ENCODE results near the gene ZNF488.

The ZNF488 gene

GRCh38 chr10:47330804-47331203, 53.3 kb downstream of the ZNF488 start:
- no peaks in the 10 kb centered on the region for H3K36me3 ChIP-seq (ENCODE audit: control insufficient read depth in 2 of 2, insufficient read depth in 2 of 2, low read length in 2 of 2)
- H3K4me3 ChIP-seq (ENCODE audit: low read length in 2 of 2) = peak overlapping the region; percentile 13 to 38
- H3K9ac ChIP-seq (ENCODE audit: low read depth in 1 of 2, low read length in 2 of 2) = peak overlapping the region in 1 of 2 donors; percentile 29
- no peaks in the 10 kb centered on the region for H3K27me3 ChIP-seq (ENCODE audit: control insufficient read depth in 2 of 2, insufficient read depth in 2 of 2, low read length in 2 of 2)
- H3K27ac ChIP-seq (ENCODE audit: low read depth in 2 of 2, low read length in 2 of 2) = peak overlapping the region; percentile 72 to 75
- peaks cover 14 to 23% of the 10 kb centered on the region in 2 donors for H3K4me1 ChIP-seq (ENCODE audit: control insufficient read depth in 2 of 2, insufficient read depth in 2 of 2, low read length in 2 of 2)
- no peaks in the 10 kb centered on the region for H3K9me3 ChIP-seq (ENCODE audit: control insufficient read depth in 2 of 2, low read length in 2 of 2)

GRCh38 chr10:47330366-47330765, 53.7 kb downstream of the ZNF488 start:
- H3K36me3 ChIP-seq (ENCODE audit: control insufficient read depth in 2 of 2, insufficient read depth in 2 of 2, low read length in 2 of 2) = no peaks in the 10 kb centered on the region
- peak overlapping the region in 1 of 2 donors; percentile 29 for H3K9ac ChIP-seq (ENCODE audit: low read depth in 1 of 2, low read length in 2 of 2)
- no peaks in the 10 kb centered on the region for H3K9me3 ChIP-seq (ENCODE audit: control insufficient read depth in 2 of 2, low read length in 2 of 2)
- peak overlapping the region; percentile 72 to 75 for H3K27ac ChIP-seq (ENCODE audit: low read depth in 2 of 2, low read length in 2 of 2)
- H3K4me3 ChIP-seq (ENCODE audit: low read length in 2 of 2) = peak overlapping the region; percentile 13 to 38
- H3K27me3 ChIP-seq (ENCODE audit: control insufficient read depth in 2 of 2, insufficient read depth in 2 of 2, low read length in 2 of 2) = no peaks in the 10 kb centered on the region
- peaks cover 14 to 23% of the 10 kb centered on the region in 2 donors for H3K4me1 ChIP-seq (ENCODE audit: control insufficient read depth in 2 of 2, insufficient read depth in 2 of 2, low read length in 2 of 2)

DNA sequence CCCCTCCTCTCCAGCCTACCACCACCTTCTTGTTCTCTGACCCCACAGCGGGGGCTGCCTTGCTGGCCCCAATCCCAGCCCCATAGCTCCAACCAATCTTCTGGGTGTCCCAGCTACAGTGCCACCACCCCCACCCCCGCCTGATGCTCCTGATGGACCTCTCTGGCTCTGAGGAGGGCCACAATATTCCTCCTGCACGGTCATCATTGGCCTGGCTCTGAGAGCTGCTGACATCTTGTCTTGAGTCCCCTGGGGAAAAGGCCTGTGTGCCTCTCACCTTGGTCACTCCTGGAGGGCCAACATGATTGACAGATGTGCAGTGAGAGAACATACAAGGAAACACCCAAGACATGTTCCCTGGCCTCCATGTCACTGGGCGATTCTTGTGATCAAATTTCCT, 54.2 kb downstream of the ZNF488 start:
- Histone ChIP-seq H3K9me3 (ENCODE audit: control insufficient read depth in 2 of 2, low read length in 2 of 2) (no peaks in the 10 kb centered on the region), H3K27me3 (ENCODE audit: control insufficient read depth in 2 of 2, insufficient read depth in 2 of 2, low read length in 2 of 2) (no peaks in the 10 kb centered on the region), H3K27ac (ENCODE audit: low read depth in 2 of 2, low read length in 2 of 2) (peak overlapping the region in 1 of 2 donors; percentile 72), H3K36me3 (ENCODE audit: control insufficient read depth in 2 of 2, insufficient read depth in 2 of 2, low read length in 2 of 2) (no peaks in the 10 kb centered on the region), H3K4me3 (ENCODE audit: low read length in 2 of 2) (no peak overlapping the region), H3K9ac (ENCODE audit: low read depth in 1 of 2, low read length in 2 of 2) (peak overlapping the region in 1 of 2 donors; percentile 29), H3K4me1 (ENCODE audit: control insufficient read depth in 2 of 2, insufficient read depth in 2 of 2, low read length in 2 of 2) (peaks cover 14 to 23% of the 10 kb centered on the region in 2 donors)

- H3K4me3 ChIP-seq (ENCODE audit: low read length in 2 of 2) = no peak overlapping the region
- H3K27me3 ChIP-seq (ENCODE audit: control insufficient read depth in 2 of 2, insufficient read depth in 2 of 2, low read length in 2 of 2) = no peaks in the 10 kb centered on the region
- no peaks in the 10 kb centered on the region for H3K9me3 ChIP-seq (ENCODE audit: control insufficient read depth in 2 of 2, low read length in 2 of 2)
- H3K9ac ChIP-seq (ENCODE audit: low read depth in 1 of 2, low read length in 2 of 2) = no peak overlapping the region
- H3K36me3 ChIP-seq (ENCODE audit: control insufficient read depth in 2 of 2, insufficient read depth in 2 of 2, low read length in 2 of 2) = no peaks in the 10 kb centered on the region
- H3K27ac ChIP-seq (ENCODE audit: low read depth in 2 of 2, low read length in 2 of 2) = no peak overlapping the region
- peaks cover 14 to 22% of the 10 kb centered on the region in 2 donors for H3K4me1 ChIP-seq (ENCODE audit: control insufficient read depth in 2 of 2, insufficient read depth in 2 of 2, low read length in 2 of 2)
Observed at GRCh38 chr10:47326927-47327330, 57.2 kb downstream of the ZNF488 start.

GRCh38 chr10:47326306-47326926, 57.7 kb downstream of the ZNF488 start:
- H3K27me3 ChIP-seq (ENCODE audit: control insufficient read depth in 2 of 2, insufficient read depth in 2 of 2, low read length in 2 of 2) = no peaks in the 10 kb centered on the region
- peaks cover 13 to 17% of the 10 kb centered on the region in 2 donors for H3K4me1 ChIP-seq (ENCODE audit: control insufficient read depth in 2 of 2, insufficient read depth in 2 of 2, low read length in 2 of 2)
- H3K36me3 ChIP-seq (ENCODE audit: control insufficient read depth in 2 of 2, insufficient read depth in 2 of 2, low read length in 2 of 2) = no peaks in the 10 kb centered on the region
- no peak overlapping the region for H3K27ac ChIP-seq (ENCODE audit: low read depth in 2 of 2, low read length in 2 of 2)
- no peak overlapping the region for H3K9ac ChIP-seq (ENCODE audit: low read depth in 1 of 2, low read length in 2 of 2)
- H3K9me3 ChIP-seq (ENCODE audit: control insufficient read depth in 2 of 2, low read length in 2 of 2) = no peaks in the 10 kb centered on the region
- no peak overlapping the region for H3K4me3 ChIP-seq (ENCODE audit: low read length in 2 of 2)

DNA sequence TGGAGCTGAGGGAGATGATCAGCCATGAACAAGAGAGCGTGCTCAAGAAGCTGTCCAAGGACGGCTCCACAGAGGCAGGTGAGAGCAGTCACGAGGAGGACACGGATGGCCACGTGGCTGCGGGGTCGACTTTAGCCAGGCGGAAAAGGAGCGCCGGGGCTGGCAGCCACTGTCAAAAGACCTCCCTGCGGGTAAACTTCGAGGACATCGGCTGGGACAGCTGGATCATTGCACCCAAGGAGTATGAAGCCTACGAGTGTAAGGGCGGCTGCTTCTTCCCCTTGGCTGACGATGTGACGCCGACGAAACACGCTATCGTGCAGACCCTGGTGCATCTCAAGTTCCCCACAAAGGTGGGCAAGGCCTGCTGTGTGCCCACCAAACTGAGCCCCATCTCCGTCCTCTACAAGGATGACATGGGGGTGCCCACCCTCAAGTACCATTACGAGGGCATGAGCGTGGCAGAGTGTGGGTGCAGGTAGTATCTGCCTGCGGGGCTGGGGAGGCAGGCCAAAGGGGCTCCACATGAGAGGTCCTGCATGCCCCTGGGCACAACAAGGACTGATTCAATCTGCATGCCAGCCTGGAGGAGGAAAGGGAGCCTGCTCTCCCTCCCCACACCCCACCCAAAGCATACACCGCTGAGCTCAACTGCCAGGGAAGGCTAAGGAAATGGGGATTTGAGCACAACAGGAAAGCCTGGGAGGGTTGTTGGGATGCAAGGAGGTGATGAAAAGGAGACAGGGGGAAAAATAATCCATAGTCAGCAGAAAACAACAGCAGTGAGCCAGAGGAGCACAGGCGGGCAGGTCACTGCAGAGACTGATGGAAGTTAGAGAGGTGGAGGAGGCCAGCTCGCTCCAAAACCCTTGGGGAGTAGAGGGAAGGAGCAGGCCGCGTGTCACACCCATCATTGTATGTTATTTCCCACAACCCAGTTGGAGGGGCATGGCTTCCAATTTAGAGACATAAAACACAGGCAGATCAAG, 58.5 kb downstream of the ZNF488 start:
- Histone ChIP-seq H3K4me3 (ENCODE audit: low read length in 2 of 2) (no peak overlapping the region), H3K36me3 (ENCODE audit: control insufficient read depth in 2 of 2, insufficient read depth in 2 of 2, low read length in 2 of 2) (no peaks in the 10 kb centered on the region), H3K27ac (ENCODE audit: low read depth in 2 of 2, low read length in 2 of 2) (no peak overlapping the region), H3K4me1 (ENCODE audit: control insufficient read depth in 2 of 2, insufficient read depth in 2 of 2, low read length in 2 of 2) (peaks cover 9 to 10% of the 10 kb centered on the region in 2 donors), H3K27me3 (ENCODE audit: control insufficient read depth in 2 of 2, insufficient read depth in 2 of 2, low read length in 2 of 2) (no peaks in the 10 kb centered on the region), H3K9me3 (ENCODE audit: control insufficient read depth in 2 of 2, low read length in 2 of 2) (no peaks in the 10 kb centered on the region), H3K9ac (ENCODE audit: low read depth in 1 of 2, low read length in 2 of 2) (no peak overlapping the region)

DNA sequence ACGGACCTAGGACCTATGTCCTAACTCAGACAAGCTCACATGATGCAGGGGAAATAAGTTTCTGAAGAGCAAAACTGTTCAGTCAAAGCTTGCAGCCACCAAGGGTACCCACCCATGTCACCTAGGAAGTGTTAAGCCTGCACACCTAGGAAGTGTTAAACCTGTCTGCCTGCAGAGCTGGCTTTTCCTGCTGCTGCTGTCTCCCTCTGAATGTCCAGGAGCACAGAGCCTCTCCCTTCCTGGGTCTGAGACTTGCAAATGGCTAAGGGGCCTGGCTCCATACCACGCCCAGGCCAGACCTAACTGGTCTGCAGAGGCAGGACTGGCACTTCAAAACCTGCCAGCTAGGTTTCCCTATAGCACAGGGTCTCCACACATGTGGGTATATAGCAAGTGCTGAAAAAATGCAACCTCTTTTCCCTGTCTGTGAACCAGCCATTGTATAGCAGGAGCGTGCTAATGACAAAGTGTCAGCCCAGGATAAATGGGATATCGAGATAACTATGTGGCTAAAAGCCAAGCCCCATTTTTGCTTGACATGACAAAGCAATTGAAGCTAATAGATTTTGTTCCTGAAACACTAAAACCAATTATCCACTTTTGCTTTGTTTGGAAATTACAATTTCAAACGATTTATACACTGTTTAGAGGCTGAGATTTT, 60.3 kb downstream of the ZNF488 start:
- Histone ChIP-seq H3K27me3 (ENCODE audit: control insufficient read depth in 2 of 2, insufficient read depth in 2 of 2, low read length in 2 of 2) (no peaks in the 10 kb centered on the region), H3K36me3 (ENCODE audit: control insufficient read depth in 2 of 2, insufficient read depth in 2 of 2, low read length in 2 of 2) (no peaks in the 10 kb centered on the region), H3K4me3 (ENCODE audit: low read length in 2 of 2) (no peak overlapping the region), H3K9me3 (ENCODE audit: control insufficient read depth in 2 of 2, low read length in 2 of 2) (no peaks in the 10 kb centered on the region), H3K27ac (ENCODE audit: low read depth in 2 of 2, low read length in 2 of 2) (no peak overlapping the region), H3K4me1 (ENCODE audit: control insufficient read depth in 2 of 2, insufficient read depth in 2 of 2, low read length in 2 of 2) (no peaks in the 10 kb centered on the region), H3K9ac (ENCODE audit: low read depth in 1 of 2, low read length in 2 of 2) (no peak overlapping the region)

GRCh38 chr10:47323087-47323486, 61.0 kb downstream of the ZNF488 start:
- no peaks in the 10 kb centered on the region for H3K9me3 ChIP-seq (ENCODE audit: control insufficient read depth in 2 of 2, low read length in 2 of 2)
- no peaks in the 10 kb centered on the region for H3K4me1 ChIP-seq (ENCODE audit: control insufficient read depth in 2 of 2, insufficient read depth in 2 of 2, low read length in 2 of 2)
- no peaks in the 10 kb centered on the region for H3K27me3 ChIP-seq (ENCODE audit: control insufficient read depth in 2 of 2, insufficient read depth in 2 of 2, low read length in 2 of 2)
- H3K27ac ChIP-seq (ENCODE audit: low read depth in 2 of 2, low read length in 2 of 2) = no peak overlapping the region
- no peak overlapping the region for H3K4me3 ChIP-seq (ENCODE audit: low read length in 2 of 2)
- H3K36me3 ChIP-seq (ENCODE audit: control insufficient read depth in 2 of 2, insufficient read depth in 2 of 2, low read length in 2 of 2) = no peaks in the 10 kb centered on the region
- no peak overlapping the region for H3K9ac ChIP-seq (ENCODE audit: low read depth in 1 of 2, low read length in 2 of 2)

DNA sequence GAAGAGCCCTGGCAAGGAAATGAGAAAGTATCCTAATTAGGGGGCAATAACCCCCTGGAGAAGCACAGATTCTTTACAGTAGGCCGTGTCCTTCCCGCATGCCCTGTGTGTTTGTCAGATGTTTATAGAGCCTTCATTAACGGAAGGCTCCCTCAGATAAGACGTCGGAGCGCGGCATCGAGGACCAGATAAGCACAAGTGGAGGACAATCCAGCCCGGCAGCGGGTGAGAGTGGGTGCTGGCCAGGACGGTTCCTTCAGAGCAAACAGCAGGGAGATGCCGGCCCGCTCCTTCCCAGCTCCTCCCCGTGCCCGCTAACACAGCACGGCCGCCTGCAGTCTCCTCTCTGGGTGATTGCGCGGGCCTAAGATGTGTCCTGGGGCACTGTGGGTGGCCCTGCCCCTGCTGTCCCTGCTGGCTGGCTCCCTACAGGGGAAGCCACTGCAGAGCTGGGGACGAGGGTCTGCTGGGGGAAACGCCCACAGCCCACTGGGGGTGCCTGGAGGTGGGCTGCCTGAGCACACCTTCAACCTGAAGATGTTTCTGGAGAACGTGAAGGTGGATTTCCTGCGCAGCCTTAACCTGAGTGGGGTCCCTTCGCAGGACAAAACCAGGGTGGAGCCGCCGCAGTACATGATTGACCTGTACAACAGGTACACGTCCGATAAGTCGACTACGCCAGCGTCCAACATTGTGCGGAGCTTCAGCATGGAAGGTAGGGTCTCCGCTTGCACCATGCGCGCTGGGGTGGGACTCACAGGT, 61.6 kb downstream of the ZNF488 start, which contains the start of gene GDF2:
GDF2 (plus strand) TSS at position 155 of the 762 bp plus-strand sequence; CDS start at position 370, 215 bp downstream.
- Histone ChIP-seq H3K27ac (ENCODE audit: low read depth in 2 of 2, low read length in 2 of 2) (no peak within 1 kb of the TSS), H3K4me3 (ENCODE audit: low read length in 2 of 2) (no peak within 1 kb of the TSS), H3K36me3 (ENCODE audit: control insufficient read depth in 2 of 2, insufficient read depth in 2 of 2, low read length in 2 of 2) (no peaks in the 10 kb centered on the region), H3K9ac (ENCODE audit: low read depth in 1 of 2, low read length in 2 of 2) (no peak within 1 kb of the TSS), H3K9me3 (ENCODE audit: control insufficient read depth in 2 of 2, low read length in 2 of 2) (no peaks in the 10 kb centered on the region), H3K4me1 (ENCODE audit: control insufficient read depth in 2 of 2, insufficient read depth in 2 of 2, low read length in 2 of 2) (no peaks in the 10 kb centered on the region), H3K27me3 (ENCODE audit: control insufficient read depth in 2 of 2, insufficient read depth in 2 of 2, low read length in 2 of 2) (no peaks in the 10 kb centered on the region)

Measured in mucosa of rectum (tissue), 2 donors.